NCI-H524 (cell line): ENCODE data around the gene SLC31A2.

Source experiments
- DNase-seq, 2 experiments: peaks; one replicate each; lab custom pipeline; 2025; lab: John Stamatoyannopoulos, UW

The SLC31A2 gene

GRCh38 chr9:113151696-113152630 lies 1.2 kb downstream of the SLC31A2 start:
- DNase-seq = no peak

DNA sequence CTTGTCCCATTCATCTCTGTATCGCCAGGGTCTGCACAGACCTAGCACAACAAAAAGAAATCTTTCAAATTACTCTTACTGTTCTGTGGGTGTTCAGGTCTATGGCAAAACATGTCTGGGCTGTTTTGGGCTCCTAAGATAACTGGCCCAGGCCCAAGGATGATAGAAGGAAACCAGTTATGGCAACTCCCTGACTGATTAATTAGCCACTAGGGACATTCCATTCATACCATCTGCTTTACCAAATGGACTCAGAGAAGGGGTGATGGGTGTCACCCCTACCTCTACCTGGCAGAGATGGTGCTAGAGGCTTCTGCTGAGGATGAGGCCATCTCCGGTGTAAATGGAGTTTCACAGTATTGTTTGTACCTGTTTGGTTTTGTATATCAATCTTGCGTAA lies 1.9 kb downstream of the SLC31A2 start:
- DNase-seq = peak in 1 of 2 experiments; percentile 28

DNA sequence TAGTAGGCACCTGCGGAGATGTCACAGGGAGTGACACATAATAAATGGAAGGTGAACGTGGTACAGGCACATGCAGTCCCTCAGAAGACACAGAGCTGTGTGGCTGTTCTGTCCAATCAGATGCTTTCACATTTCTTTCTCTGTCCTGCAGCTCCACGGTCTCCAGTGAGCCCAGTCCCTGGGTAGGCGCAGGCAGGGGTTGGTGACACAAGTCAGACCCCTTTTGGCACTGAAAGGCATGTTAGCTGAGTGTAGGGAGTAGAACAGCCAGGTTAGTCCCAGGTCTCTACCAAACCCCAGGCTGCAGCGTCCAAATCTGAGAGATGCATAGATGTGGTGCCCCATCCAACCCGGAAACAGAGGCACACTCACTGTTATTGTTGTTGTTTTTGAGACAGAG lies 2.8 kb downstream of the SLC31A2 start:
- no peak for DNase-seq

- DNase-seq = peak; percentile 26 to 59
These were observed 3.7 kb downstream of the SLC31A2 start for GRCh38 chr9:113154471-113154870.

GRCh38 chr9:113154946-113155345 lies 4.1 kb downstream of the SLC31A2 start:
- no peak for DNase-seq

GRCh38 chr9:113155911-113156588 lies 5.2 kb downstream of the SLC31A2 start:
- DNase-seq = no peak

DNA sequence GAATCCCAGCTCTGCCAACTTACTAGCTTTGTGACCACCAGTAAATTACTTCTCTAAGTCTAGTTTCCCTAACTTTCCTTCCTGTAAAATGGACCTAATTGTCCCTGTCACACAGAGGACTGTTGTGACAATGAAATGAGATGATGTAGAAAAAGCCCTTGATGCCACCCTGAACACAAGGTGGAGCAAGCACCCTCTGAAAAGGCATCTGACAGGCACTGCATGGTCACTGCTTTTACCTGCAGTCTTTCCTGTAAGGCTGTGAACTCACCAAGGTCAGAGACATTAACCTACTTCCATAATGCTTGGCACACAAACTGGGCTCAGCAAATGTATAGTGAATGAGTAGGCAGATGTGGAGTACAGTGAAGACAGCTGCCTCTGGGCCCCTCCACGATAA lies 6.1 kb downstream of the SLC31A2 start:
- no peak for DNase-seq

DNA sequence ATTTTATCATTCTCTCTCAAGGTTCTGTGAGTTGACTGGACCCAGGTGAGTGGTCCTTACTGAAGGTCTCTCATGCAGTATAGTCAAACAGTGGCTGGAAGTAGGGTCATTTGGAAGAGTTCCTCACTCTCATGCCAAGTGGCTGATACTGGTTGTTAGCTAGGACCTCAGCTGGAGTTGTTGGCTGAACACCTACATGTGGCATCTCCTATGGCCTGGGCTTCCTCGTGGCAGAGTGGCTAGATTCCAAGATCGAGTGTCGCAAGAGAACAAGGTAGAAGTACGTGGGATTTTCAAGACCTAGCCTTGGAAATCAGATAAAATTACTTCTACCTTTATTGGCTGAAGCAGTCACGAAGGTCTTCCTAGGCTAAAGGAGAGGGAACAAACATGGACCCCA lies 7.6 kb downstream of the SLC31A2 start:
- no peak for DNase-seq

DNA sequence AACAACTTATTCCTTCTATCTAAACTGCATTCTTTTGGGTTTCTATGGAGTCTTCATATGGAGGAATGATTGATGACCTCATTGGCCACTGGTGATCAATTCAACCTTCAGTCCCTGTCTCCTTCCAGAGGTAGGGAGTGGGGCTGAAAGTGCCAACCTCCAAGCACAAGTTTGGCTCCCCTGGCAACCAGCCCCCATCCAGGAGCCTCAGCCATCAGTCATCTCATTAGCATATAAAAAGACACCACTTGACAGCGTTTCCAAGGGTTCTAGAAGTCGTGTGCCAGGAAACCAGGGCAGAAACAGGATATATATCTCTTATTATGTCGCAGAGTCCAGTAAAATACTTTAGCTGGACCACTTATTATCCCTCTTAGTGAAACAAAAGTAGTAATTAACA lies 9.8 kb downstream of the SLC31A2 start:
- no peak for DNase-seq

GRCh38 chr9:113163001-113163400 lies 12.2 kb downstream of the SLC31A2 start:
- DNase-seq = no peak

GRCh38 chr9:113164536-113165300 lies 13.9 kb downstream of the SLC31A2 start:
- no peak for DNase-seq

DNA sequence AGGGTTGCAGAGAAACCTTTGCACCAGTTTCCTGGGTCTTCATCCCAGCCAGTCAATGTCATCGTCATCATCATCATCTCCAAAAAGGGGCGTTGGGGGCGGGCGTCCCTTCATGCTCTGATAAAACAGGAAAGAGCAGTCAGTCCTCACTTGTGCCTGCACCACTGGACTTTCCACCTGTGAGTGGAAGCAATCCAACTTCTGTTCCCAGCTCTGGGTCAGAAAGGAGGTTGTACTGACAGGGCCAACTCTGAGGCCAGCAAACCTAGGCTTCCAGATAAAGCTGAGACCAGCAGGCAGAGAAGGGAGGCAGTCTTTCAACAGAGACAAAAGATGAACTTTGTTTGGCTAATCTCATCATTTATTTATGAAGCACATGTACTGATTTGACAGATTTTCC lies 15.2 kb downstream of the SLC31A2 start:
- DNase-seq = no peak

GRCh38 chr9:113168809-113169208 lies 18.0 kb downstream of the SLC31A2 start:
- no peak for DNase-seq

DNA sequence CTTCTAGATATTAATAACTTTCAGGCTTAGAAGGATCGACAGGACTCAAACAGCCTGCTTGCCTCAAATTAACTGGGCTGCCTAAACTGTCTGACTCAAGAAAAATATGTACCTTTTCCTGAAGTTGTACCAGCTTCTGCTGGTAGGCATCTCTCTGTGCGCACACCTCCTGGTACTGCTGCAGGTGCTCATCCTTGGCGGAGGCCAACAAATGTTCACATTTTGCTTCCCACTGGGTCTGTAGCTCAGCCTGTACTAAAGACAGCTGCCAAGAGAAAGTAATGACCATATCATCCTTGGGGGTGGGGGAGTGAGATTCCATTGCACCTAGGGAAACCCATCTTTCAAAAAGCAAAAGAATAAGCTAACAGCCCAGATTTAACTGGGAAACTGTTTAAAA lies 22.5 kb downstream of the SLC31A2 start:
- DNase-seq = no peak

- DNase-seq = no peak
These were observed 26.0 kb downstream of the SLC31A2 start for GRCh38 chr9:113176803-113177202.

- no peak for DNase-seq
These were observed 26.4 kb downstream of the SLC31A2 start for GRCh38 chr9:113177251-113177650.

- no peak for DNase-seq
These were observed 27.3 kb downstream of the SLC31A2 start for GRCh38 chr9:113178087-113178486.

GRCh38 chr9:113179839-113180238 lies 29.0 kb downstream of the SLC31A2 start:
- DNase-seq = no peak

GRCh38 chr9:113181165-113181564 lies 30.4 kb downstream of the SLC31A2 start:
- no peak for DNase-seq

GRCh38 chr9:113183956-113184488 lies 33.2 kb downstream of the SLC31A2 start:
- no peak for DNase-seq

DNA sequence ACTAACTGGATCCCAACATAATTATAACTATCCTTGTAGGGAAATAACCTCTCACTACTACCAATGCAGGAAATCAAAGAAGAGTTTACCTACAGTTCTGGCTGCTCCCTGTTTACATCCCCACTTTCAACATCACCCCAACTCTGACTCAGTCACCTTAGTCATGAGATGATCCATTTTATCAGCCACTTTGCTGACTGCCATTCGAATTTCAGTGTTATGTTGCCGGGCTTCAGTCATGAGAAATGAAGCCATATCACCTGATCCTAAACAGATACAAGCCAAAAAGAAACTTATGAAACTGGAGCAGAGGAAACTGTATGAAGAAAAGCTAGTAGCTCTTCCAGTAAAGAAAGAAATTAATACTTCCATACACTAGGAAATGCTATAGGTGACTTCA lies 33.7 kb downstream of the SLC31A2 start:
- DNase-seq = no peak

- DNase-seq = no peak
These were observed 34.5 kb downstream of the SLC31A2 start for GRCh38 chr9:113185271-113185670.
